GM19023 (cell line): ENCODE measurements around the gene EDIL3.
A peak's percentile ranks its signal among the peaks of the same experiment; 100 is the strongest.
"Not testable (repeated sequence)": the region's sequence is repeated elsewhere in the genome, so short reads cannot be mapped to it uniquely, and the experiment has no call there.

ENCODE experiments used
- ATAC-seq: cut with Tn5 transposase; IDR thresholded peaks from one replicate; pipeline ENCODE4 v1.9.1; 2021; ENCODE audit warnings: mild to moderate bottlenecking, moderate library complexity; ENCODE audit not compliant: unreplicated experiment

EDIL3 gene

DNA sequence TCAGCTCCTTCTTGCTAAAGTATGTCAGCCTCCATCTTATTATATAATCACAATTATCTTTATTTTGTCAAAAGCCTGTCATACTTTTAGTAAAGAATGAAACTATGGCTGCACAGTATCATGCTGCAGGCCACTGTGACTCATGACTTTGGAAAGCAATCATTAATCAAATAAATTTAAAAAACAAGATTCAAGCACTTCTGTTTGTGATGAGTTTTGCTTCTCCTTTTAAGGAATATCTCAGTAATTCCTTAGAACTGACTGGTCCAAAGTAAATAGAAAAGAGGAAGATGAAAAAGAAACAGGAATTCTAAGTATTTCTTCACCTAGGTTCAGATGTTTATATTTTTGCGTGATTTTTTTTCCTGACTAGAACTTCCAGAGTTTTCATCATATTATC is 83.1 kb downstream of the EDIL3 start:
- ATAC-seq: no peak

DNA sequence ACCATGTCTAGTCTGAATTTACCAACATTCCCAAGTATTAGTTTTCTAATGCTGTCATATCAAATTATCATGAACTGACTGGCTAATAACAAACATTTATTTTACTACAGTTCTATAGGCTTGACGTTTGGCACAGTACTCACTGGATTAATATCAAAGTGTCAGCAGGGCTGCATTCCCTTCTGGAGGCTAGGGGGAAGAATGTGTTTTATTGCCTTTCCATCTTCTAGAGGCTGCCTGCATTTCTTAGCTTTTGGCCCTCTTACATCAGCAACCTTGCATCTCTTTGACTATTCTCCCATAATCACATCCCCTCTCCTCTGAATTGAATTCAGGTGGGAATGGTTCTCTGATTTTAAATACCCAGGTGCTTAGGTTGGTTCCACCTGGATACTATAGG is 84.7 kb downstream of the EDIL3 start:
- ATAC-seq: no peak

DNA sequence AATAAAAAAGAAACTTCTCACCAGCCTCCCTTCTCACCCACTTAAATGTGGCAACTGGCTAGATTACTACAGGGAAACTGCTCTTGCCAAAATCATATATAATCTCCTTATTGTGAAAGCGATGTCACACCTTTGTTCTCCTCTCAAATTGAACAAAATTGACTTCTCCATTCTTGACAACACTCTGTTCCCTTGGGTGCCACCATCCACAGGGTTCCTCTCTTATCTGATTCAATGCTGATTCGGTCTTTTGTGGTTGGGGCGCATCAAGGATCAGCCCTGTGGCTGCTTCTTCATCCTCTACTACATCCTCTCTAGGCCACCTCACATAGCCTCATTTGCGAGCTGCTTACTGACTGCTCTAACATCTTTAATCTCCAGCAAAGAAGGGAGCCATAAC is 86.1 kb downstream of the EDIL3 start:
- ATAC-seq: no peak

DNA sequence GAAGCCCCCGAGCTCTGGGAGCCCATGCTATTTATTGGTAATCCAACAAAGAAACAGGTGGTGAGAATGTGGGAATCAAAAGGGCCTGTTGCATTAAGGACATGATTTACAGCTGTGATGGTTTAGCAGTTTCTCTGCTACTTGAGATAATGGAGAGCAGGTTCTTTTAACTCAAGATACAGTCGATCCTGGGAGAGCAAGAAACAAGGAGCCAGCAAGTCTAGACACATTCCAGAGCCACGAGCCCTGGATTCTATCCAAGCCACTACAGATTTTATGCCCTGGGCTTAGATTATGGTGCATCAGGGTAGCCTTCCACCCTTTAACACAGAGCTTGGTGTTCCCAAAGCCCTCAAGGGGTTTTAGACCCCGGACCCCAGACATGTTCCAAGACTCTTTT is 87.0 kb downstream of the EDIL3 start:
- ATAC-seq: not testable (repeated sequence)

DNA sequence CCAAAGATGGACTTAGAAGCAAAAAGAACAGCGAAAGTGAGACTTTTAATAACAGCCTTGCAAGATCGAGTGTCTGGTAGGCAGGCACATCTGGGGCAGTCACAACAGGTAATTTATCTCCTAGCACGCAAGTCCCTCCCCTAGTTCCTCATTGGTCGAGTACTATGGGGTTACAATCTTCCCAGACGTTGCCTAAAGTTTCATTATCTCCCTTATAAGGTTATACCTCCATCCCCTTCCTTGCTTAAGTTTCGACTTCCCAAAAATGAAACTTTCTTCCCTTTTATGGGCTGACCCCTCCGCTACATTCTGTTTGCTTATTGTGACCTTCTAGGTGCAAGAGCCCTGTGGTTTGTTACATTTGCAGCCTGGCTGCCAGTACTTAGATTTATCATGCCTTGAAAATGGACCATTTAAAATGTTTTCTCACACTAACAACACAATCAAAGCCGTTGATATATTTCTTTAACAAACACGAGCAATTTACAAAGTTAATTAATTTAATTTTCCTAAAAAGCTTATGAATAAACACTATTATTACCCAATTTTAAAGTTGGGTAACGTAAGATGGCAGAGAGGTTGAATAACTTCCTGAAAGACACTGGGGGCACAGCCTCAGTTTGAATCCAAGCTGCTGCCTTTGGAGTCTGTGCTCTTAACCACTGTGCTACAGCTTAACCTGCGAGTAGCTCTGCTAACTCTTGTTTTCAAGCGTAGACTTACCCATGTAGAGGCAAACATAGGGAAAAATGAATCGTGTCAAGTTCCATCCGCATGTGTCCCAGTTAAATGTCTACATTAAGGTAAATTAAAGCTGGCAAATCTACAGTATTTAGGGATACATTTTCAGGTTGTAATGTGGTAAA is 91.7 kb downstream of the EDIL3 start:
- ATAC-seq: no peak

DNA sequence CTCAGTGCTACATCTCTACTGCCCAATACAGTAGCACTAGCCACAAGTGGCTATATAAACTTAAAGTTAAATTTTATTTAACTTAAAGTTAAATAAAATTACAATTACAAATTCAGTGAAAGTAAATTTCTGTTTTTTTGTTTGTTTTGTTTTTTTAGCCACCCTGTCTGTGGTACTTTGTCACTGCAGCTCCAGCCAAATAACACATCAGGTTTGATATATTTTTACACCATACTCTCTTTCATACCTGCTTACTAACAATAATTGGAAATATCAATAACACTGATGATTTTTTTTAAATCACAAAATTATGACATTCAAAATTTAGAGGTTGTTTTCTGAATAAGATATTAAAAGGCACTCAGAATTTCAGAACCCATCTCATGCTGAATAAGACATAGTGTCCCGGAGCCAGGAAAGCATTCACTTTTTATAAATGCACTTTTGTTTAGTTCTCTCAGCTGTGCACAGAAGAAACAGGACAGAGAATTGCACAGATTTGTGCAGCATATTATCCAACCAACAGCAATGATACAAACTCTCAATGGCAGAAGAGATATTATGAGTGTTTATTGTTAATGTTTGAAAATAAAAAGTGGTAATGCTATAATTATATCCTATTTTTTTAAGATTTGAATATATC is 92.6 kb downstream of the EDIL3 start:
- ATAC-seq: no peak

DNA sequence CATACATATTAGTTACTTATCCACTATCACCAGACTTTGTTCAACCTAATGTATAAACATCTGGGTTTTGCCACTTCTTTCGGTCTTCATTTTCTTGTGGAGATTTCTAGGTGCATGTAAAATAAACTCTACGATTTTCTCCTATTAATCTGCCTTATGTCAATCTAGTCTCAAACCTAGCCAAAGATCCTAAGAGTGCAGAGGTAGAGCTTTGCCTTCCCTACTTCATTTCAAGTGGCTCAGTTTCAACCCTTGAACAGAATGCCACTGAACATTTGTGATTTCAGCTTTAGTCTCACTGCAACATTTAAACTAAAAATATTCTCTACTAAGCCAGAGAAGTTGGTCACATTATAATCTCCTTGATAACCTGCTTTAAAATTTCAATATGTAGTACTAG is 94.0 kb downstream of the EDIL3 start:
- no peak for ATAC-seq

DNA sequence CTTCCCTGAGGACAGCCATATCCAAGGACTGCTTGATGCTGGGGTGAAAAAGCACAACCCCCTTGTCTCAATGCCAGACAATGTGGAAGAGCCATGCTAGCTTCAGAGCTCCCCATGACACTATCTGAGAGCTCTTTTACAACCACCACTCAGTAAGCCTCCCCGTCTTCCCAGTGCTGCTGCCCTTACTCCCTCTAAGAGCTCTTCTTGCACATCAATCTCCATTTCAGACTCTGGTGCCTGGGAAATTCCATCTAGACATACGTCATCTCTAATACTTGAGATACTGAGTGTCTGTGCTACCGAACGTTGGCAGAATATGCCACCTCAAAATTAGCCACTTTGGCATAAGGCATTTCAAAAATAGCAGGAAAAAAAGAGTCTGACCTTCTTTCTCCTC is 94.5 kb downstream of the EDIL3 start:
- no peak for ATAC-seq

DNA sequence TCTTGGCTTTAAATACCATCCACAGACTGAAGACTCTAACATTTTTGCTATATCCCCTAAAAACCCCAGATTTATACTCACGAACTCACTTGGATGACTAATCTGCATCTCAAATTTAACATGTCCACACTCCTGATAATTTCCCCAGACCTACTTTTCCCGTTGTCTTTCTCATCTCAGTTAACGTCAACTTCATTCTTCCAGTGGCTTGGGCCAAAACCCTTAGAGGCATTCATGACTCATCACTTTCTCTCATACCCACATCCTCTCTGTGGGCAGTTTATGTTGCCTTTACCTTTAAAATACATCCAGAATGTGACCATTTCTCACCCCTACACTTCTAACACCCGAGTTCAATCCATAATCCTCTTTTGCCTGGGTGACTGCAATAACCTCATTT is 96.7 kb downstream of the EDIL3 start:
- peak; percentile 69 for ATAC-seq

DNA sequence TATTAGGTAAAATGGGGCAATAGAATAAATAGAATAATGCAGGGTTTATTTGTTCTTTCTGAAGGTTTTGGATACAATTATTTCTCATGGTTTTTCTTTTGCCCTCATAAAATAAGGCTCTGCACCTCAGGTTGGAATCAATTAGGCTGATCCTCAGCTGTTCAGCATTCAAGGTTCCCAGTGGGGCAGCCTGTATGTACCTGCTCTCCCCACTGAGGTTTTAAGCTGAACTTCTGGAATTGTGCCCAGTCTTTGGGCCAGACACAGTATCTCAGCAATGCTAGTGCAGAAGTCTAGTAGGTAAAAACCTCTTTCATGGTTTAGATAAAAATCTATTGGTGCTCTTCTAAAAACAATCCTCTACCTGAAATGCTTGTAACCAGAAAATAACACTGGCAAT is 98.0 kb downstream of the EDIL3 start:
- no peak for ATAC-seq

DNA sequence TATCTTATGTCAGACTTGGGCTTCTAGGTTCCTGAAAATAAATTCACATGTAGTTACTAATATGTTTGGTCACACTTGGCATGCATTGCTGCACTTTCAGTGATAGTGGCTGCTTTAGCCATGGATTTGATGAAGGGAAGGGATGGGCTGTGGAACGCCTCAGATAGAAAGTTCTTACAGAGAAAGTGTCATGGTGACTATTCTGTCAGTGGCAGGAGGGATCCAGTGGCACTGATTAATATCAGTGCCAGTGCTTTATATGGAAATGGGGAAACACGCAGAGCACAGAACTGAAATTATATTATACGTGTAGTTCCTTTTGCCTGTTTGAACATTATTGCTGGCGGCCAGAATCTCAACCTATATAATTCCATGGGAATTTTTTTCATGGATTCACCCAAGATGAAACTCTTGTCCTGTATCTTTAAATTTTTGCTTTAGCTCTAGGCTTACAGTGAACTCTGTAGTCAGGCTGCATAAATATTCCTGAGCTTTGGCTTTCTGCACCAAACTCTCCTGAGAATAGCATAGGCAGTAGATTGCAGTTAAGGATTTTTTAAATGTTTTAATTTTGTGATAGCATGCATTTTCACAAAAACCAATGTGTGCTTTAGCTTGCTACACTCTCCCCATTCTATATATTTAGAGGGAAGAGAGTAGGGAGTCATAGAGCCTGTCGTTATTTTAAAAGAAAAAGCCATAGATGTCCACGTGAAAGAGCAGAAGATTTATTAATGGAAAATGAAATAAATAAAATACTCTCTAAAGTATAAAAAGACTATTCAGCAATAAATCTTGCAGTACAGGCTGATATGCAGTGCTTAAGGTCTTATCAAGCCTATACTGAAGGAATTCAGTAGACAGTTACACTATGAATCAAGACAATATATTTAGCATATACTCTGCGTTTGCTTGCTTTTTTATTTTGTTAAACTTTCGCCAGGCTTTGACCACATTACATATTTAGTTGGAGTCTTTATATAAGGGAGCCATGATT is 98.7 kb downstream of the EDIL3 start:
- ATAC-seq: no peak

DNA sequence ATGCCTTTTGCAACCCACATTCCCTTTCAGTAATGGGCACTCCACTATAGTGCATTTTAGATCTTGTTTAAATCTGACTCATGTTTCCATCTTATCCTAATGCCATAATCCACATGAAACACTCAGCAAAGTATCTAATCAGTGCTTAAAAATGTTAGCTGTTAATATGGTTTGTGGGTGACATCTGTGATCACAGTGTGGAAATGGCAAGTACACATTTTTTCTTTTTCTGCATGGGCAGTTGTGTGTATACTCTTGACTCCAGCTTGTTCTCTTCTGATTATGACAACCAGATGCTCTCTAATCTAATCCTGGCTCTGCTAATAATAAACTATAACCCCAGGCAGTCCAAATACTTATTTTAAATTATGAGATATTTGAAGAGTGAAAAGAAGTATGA is 103.3 kb downstream of the EDIL3 start:
- ATAC-seq: no peak

DNA sequence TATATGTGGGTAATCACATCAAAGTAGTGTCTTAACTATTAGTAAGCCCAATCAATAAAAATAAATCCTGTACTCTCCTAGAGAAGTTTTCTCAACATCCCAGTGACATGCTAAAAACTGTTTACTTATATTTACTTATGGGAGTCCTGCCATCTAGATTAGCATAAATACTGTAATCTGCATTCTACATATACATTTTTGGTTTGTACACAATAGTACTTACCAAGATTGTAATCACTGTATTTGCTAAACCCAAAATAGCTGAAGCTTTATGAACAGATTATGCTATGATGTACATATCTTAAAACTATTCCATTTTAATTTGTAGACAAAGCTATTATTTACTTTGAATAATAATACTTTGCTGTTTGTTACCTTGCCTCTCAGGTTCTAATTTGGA is 105.4 kb downstream of the EDIL3 start:
- no peak for ATAC-seq

DNA sequence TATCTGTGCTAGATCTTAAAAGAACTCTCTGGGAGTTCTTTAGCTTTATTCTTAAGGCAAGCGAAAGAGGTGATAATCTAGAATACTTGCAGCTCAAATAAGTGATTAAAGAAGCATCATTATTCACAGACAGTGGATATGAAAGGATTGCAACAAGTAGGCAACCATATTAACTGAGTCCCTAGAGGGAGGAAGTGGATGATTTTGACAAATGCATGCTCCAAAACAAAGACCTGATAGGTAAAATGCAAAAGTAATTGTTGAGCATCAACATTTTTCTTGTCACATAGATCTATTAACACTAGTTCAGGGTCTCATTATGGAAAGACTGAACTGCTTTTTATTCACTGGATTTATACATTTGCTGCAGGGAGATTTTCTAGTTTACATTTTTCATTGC is 109.1 kb downstream of the EDIL3 start:
- ATAC-seq: no peak

DNA sequence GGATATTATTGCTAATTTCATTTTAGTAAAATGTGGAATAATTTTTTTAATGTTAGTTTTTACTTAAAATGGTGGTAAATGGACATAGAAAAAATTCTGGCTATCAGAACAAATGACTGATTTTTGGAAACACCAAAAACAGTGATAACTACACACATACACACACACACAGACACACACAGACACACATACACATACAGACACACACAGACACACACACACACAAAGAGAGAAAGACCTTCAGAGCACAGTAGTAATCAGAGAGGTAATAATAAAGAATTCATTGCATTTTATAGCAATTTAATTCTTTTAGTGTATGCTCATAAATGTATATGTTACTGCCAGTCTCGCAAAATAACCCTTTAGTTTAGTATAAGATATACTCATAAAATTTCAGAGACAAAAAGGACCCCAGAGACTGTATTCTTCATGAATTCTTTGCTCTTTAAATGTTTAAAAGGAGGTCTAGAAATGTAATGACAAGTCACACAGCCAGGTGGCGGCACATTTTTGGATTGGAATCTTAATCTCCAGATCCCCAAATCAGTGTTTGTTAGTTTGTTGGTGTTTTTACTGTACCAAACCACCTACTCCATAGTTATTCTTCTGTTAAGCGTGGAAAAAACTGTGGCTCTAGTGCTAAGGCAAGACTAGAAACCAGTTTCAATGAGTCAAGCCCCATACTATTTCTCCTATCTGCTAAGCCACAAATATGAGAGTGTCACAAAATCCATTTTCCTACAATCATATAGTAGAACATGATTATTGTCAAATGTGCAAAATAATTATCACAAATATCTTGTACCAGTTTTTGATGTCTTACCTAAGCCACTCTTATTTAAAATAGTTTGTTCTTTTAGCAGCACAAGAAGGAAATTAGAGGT is 109.9 kb downstream of the EDIL3 start:
- ATAC-seq: no peak

DNA sequence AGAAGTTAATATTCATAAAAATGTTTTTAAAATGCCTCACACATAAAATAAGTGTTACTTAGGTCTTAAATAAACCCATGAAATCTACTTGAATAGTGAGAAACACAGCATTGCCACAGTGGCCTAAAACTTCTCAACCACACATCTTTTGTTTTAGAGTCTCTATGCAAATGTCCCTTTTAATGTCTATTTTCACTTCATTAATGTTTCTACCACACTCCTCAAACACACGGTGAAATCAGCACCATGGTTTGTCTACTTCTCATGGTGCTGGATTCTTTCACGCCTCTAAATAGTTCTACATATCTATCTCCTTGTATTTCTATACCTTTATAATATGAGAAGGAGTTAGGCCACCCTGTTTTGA is 111.2 kb downstream of the EDIL3 start:
- peak; percentile 72 for ATAC-seq

DNA sequence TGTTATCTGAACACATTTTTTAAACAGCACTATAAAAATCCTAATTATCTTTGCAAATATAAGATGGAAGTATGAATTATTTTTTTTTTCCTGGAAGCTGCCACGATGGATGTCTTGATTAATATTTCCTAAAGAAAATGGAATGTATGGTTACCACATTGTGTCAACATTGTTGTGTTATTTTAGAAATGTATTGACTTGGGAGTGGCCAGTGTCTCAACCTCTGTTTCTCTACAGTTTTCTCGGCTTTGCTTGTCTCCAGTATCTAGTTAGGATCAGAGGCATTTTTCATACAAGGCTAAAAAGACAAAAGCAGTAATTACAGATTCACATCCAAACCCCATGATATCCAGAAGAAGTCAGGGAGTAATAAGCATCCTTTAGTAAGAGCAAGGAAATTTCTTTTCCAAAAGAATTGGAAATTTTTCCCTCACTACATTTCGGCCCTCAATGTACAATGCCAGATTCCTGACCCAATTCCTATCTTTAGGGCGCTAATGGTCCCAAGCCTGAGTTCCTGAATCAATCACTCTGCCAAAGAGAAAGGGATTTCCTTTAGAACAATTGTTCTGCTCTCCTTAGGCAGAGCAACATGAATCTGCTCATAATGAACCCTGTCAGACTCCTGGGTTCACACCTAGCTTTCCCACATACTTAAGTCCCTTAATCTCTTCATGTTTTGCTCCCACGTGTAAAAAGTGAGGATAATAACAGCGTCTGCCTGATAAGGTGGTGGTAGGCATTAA is 111.7 kb downstream of the EDIL3 start:
- ATAC-seq: peak; percentile 18

DNA sequence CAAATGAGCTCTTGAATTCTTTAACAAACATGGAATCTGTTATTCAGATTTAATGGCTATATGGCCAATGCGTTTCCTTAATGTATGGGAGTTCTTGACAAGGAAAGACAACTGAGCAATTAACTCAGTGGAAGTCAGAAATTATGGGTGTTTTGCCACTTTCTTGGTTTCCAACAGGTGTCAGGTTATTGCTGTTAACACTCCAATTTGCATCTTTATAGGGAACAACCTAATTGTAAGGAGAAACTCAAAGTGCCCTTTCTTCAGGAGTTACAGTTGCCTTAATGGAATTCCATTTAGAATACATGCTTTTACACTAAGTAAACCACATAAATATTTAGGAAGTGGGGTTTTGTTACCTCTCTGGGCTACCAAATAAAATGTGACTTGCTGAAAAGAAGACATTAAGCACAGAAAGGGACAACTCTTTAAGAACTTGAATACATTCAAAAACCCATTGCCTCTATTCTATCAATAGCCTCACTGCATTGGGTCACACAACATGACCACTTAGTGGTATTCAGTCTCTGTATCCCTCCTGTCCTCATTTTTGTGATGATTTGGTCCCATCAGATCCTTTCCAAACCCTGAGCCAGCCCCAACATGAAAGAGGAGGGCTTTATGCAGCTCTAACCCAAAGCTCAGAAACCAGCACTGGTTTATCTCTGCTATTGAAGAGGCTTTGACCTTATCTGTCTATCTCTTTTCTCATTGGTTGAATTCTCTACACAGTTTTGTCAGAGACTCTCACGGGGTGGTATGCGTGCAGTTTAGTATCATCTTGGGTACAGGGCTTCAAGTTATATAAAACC is 118.7 kb downstream of the EDIL3 start:
- no peak for ATAC-seq

DNA sequence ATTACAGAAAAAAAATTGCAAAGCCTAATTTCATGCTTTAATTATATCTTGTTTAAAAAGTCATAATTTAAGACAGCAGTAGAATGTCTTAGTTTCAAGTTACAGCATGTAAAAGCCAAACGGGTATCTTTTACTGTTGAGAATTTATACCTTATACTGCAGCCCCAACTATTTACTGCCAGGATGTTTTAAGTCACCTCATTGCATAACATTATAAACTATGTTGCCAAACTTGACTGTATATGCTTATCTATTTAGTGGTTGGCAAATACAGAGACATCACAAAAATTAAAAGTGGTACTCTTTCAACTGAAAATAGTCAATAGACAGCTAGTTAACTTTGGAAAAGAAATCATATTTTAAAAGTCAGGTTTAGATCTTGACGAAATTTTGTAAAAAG is 119.5 kb downstream of the EDIL3 start:
- ATAC-seq: no peak
